Activated CD4-positive, alpha-beta T cell treated with anti-CD3 and anti-CD28 coated beads for 36 hours (primary cell): ENCODE data around the gene WDR90. TPM values are rescaled to one million over a fixed set of nuclear protein-coding genes. Genes with fewer than 3 reads are reported as not detected.

Experiments used
- ATAC-seq: fragments of 200-7000 bp; cut with Tn5 transposase; one replicate; pipeline ENCODE4 v1.10.0; 2021; ENCODE audit warnings: mild to moderate bottlenecking, moderate library complexity
- CTCF ChIA-PET: fragments of 350-600 bp; sonication (Branson Sonifier 250); formaldehyde crosslinking; loops from one replicate; lab custom pipeline; 2021; ENCODE audit warnings: antibody characterized with exemption; lab: Charles Lee
- POLR2A ChIA-PET: fragments of 350-600 bp; sonication (Branson Sonifier 250); formaldehyde crosslinking; loops from one replicate; lab custom pipeline; 2021; ENCODE audit warnings: antibody characterized with exemption, inconsistent platforms; lab: Charles Lee
- DNase-seq: peaks from one replicate; pipeline ENCODE4 v3.0.0-alpha.2; 2020
- H3K27ac Mint-ChIP-seq: one replicate; pipeline ENCODE4 v1.8.0; 2021; ENCODE audit warnings: mixed read lengths
- H3K27me3 Mint-ChIP-seq: one replicate; pipeline ENCODE4 v1.8.0; 2021; ENCODE audit warnings: mixed read lengths
- H3K36me3 Mint-ChIP-seq: one replicate; pipeline ENCODE4 v1.8.0; 2021; ENCODE audit warnings: low read depth, mixed read lengths
- H3K4me1 Mint-ChIP-seq: one replicate; pipeline ENCODE4 v1.8.0; 2021; ENCODE audit warnings: mixed read lengths
- H3K4me3 Mint-ChIP-seq: one replicate; pipeline ENCODE4 v1.8.0; 2021; ENCODE audit warnings: mild to moderate bottlenecking, moderate library complexity, mixed read lengths
- H3K9me3 Mint-ChIP-seq: one replicate; pipeline ENCODE4 v1.8.0; 2021; ENCODE audit warnings: low read depth, mixed read lengths
- intact Hi-C, 2 experiments: fragments of 100-400 bp; cut with DNase I in 1 of 2; cut with micrococcal nuclease in 1 of 2; formaldehyde crosslinking; loops; one replicate each; pipeline versions ENCODE4 v1.14.2 to v1.15.1; 2022 to 2024; cut with DNase I, micrococcal nuclease
- total RNA-seq, 2 experiments: library from RNA; stranded (reverse); gene quantifications; one replicate each; pipeline ENCODE4 v1.2.3, GENCODE V29; 2021

The WDR90 gene
- total RNA-seq, 2 experiments from 2014 or later = 43.6 to 55.9 TPM

GRCh38 chr16:634996-635395 lies 14.2 kb upstream of the WDR90 start:
- DNase-seq (no peak), ATAC-seq (no peak)
- CTCF ChIA-PET = interaction anchor here (0.6 kb wide), 2 partner anchors 68 to 88 kb away, joined by 3 to 7 read pairs; no protein-coding TSS in a partner anchor
- H3K36me3 Mint-ChIP-seq = peaks cover 7% of the 10 kb centered on the region
- H3K27ac Mint-ChIP-seq = no peak overlapping the region
- intact Hi-C loops = loop anchor here (5.0 kb wide), 3 partner anchors 47 to 253 kb away; partner anchors contain the start of genes CAPN15 (in 1 of the 2), JMJD8 (in 1 of the 2), PGAP6 (in 1 of the 2) and STUB1 (in 1 of the 2)
- POLR2A ChIA-PET = no interaction called here
- no peaks in the 10 kb centered on the region for H3K27me3 Mint-ChIP-seq
- H3K4me3 Mint-ChIP-seq = peak overlapping the region; percentile 87
- H3K9me3 Mint-ChIP-seq = no peaks in the 10 kb centered on the region
- peaks cover 13% of the 10 kb centered on the region for H3K4me1 Mint-ChIP-seq

GRCh38 chr16:635573-636205 lies 13.5 kb upstream of the WDR90 start:
- POLR2A ChIA-PET = interaction anchor here (0.6 to 1.2 kb wide), 2 partner anchors 69 to 1147 kb away, joined by 3 to 6 read pairs; partner anchors contain the start of genes NHLRC4, NUBP2 and SPSB3
- H3K27me3 Mint-ChIP-seq = no peaks in the 10 kb centered on the region
- peak overlapping the region; percentile 87 for H3K4me3 Mint-ChIP-seq
- CTCF ChIA-PET = interaction anchor here (0.6 to 0.8 kb wide), 4 partner anchors 12 to 87 kb away, joined by 3 to 6 read pairs (median 3); no protein-coding TSS in a partner anchor
- no peaks in the 10 kb centered on the region for H3K9me3 Mint-ChIP-seq
- ATAC-seq (no peak), DNase-seq (peak; percentile 44)
- intact Hi-C loops = loop anchor here (1.0 to 5.0 kb wide), 22 partner anchors 14 to 785 kb away; partner anchors contain the start of genes CAPN15 (in 2 of the 2), JMJD8 (in 2 of the 2), STUB1 (in 2 of the 2) and CHTF18 (in 1 of the 2)
- peaks cover 13% of the 10 kb centered on the region for H3K4me1 Mint-ChIP-seq
- no peak overlapping the region for H3K27ac Mint-ChIP-seq
- H3K36me3 Mint-ChIP-seq = peaks cover 7% of the 10 kb centered on the region

GRCh38 chr16:636206-637080 lies 12.7 kb upstream of the WDR90 start, which contains the start of gene METTL26:
Gene METTL26, minus strand, starts transcription at chr16:636305. Its CDS starts 15 bp downstream, at chr16:636290.
- Mint-ChIP-seq H3K4me3 (peak within 1 kb of the TSS; percentile 87), H3K27ac (peak within 1 kb of the TSS; percentile 91), H3K4me1 (peaks cover 13% of the 10 kb centered on the region), H3K9me3 (no peaks in the 10 kb centered on the region), H3K36me3 (peaks cover 7% of the 10 kb centered on the region), H3K27me3 (no peaks in the 10 kb centered on the region)
- ChIA-PET POLR2A (interaction anchor here (0.7 to 1.2 kb wide), 2 partner anchors 13 to 1146 kb away, joined by 3 to 4 read pairs; partner anchors contain the start of genes NUBP2, SPSB3 and WDR90), CTCF (interaction anchor here (0.6 to 1.1 kb wide), 5 partner anchors 12 to 110 kb away, joined by 3 to 6 read pairs (median 3); partner anchors contain the start of gene RHBDL1)
- ATAC-seq (peak; percentile 89), DNase-seq (peak; percentile 97)
- intact Hi-C loops = loop anchor here (1.0 to 5.0 kb wide), 23 partner anchors 13 to 784 kb away; partner anchors contain the start of genes CAPN15 (in 2 of the 2), JMJD8 (in 2 of the 2), STUB1 (in 2 of the 2) and AXIN1 (in 1 of the 2)

GRCh38 chr16:637081-638018 lies 11.8 kb upstream of the WDR90 start:
- peak; percentile 97 for DNase-seq
- peak; percentile 51 for ATAC-seq
- intact Hi-C loops = loop anchor here (1.0 to 5.0 kb wide), 8 partner anchors 45 to 783 kb away; partner anchors contain the start of genes AXIN1 (in 1 of the 2), CAPN15 (in 1 of the 2), JMJD8 (in 1 of the 2) and LMF1 (in 1 of the 2)
- Mint-ChIP-seq H3K9me3 (no peaks in the 10 kb centered on the region), H3K4me1 (peaks cover 13% of the 10 kb centered on the region), H3K4me3 (peak overlapping the region; percentile 87), H3K36me3 (peaks cover 7% of the 10 kb centered on the region), H3K27me3 (no peaks in the 10 kb centered on the region), H3K27ac (peak overlapping the region; percentile 91)
- ChIA-PET CTCF (interaction anchor here (1.1 kb wide), 1 partner anchor 38 kb away, joined by 3 read pairs; the partner anchor contains the start of gene RHBDL1), POLR2A (no interaction called here)

GRCh38 chr16:638034-638543 lies 11.1 kb upstream of the WDR90 start:
- ATAC-seq (no peak), DNase-seq (no peak)
- Mint-ChIP-seq H3K4me1 (peaks cover 13% of the 10 kb centered on the region), H3K9me3 (no peaks in the 10 kb centered on the region), H3K4me3 (no peak overlapping the region), H3K27me3 (no peaks in the 10 kb centered on the region), H3K36me3 (peaks cover 7% of the 10 kb centered on the region), H3K27ac (no peak overlapping the region)
- intact Hi-C loops = loop anchor here (5.0 kb wide), 3 partner anchors 44 to 256 kb away; partner anchors contain the start of genes CAPN15 (in 1 of the 2), JMJD8 (in 1 of the 2), PGAP6 (in 1 of the 2) and STUB1 (in 1 of the 2)
- POLR2A ChIA-PET = no interaction called here
- CTCF ChIA-PET = no interaction called here

GRCh38 chr16:638836-639235 lies 10.3 kb upstream of the WDR90 start:
- DNase-seq (no peak), ATAC-seq (no peak)
- Mint-ChIP-seq H3K36me3 (peaks cover 7% of the 10 kb centered on the region), H3K9me3 (no peaks in the 10 kb centered on the region), H3K27me3 (no peaks in the 10 kb centered on the region), H3K4me3 (no peak overlapping the region), H3K27ac (no peak overlapping the region), H3K4me1 (peaks cover 16% of the 10 kb centered on the region)
- ChIA-PET CTCF (no interaction called here), POLR2A (no interaction called here)
- intact Hi-C loops = loop anchor here (5.0 kb wide), 3 partner anchors 43 to 257 kb away; partner anchors contain the start of genes CAPN15 (in 1 of the 2), JMJD8 (in 1 of the 2), PGAP6 (in 1 of the 2) and STUB1 (in 1 of the 2)

- Mint-ChIP-seq H3K36me3 (peaks cover 8% of the 10 kb centered on the region), H3K9me3 (no peaks in the 10 kb centered on the region), H3K4me1 (peaks cover 19% of the 10 kb centered on the region), H3K27ac (no peak overlapping the region), H3K27me3 (no peaks in the 10 kb centered on the region), H3K4me3 (no peak overlapping the region)
- POLR2A ChIA-PET = no interaction called here
- CTCF ChIA-PET = interaction anchor here (0.6 kb wide), 1 partner anchor 114 kb away, joined by 4 read pairs; no protein-coding TSS in a partner anchor
- ATAC-seq (no peak), DNase-seq (no peak)
- intact Hi-C loops = loop anchor here in 1 of 2 experiments (1.0 kb wide), 2 partner anchors 9 to 39 kb away; partner anchors contain the start of gene WDR90
Measured at GRCh38 chr16:640614-641013, 8.6 kb upstream of the WDR90 start.

GRCh38 chr16:641326-642188 lies 7.6 kb upstream of the WDR90 start, which contains the start of gene MCRIP2:
Gene MCRIP2, plus strand, starts transcription at chr16:641828. Its CDS starts 164 bp downstream, at chr16:641992.
- no peak within 1 kb of the TSS for H3K27ac Mint-ChIP-seq
- DNase-seq = peak; percentile 85
- peak within 1 kb of the TSS; percentile 75 for H3K4me3 Mint-ChIP-seq
- peaks cover 17% of the 10 kb centered on the region for H3K4me1 Mint-ChIP-seq
- ChIA-PET CTCF (no interaction called here), POLR2A (no interaction called here)
- ATAC-seq = peak; percentile 60
- peaks cover 8% of the 10 kb centered on the region for H3K36me3 Mint-ChIP-seq
- no peaks in the 10 kb centered on the region for H3K27me3 Mint-ChIP-seq
- intact Hi-C loops = loop anchor here in 1 of 2 experiments (1.0 kb wide), 2 partner anchors 8 to 38 kb away; partner anchors contain the start of gene WDR90
- H3K9me3 Mint-ChIP-seq = no peaks in the 10 kb centered on the region
